Esophagus squamous epithelium (tissue), 4 donors: ENCODE data around the gene PNO1.

Experiments used
- POLR2A ChIP-seq, 4 donors: fragments of 450-650 bp; IDR thresholded peaks; one replicate each; pipeline ENCODE4 v1.6.1; 2017; ENCODE audit warnings: antibody characterized with exemption in 4 of 4, mild to moderate bottlenecking in 4 of 4, moderate library complexity in 3 of 4
- TF ChIP-seq, protein P1 (sequence below), 6 experiments: fragments of 450-650 bp in 4 of 6; fragments of 200-600 bp in 2 of 6; sonication (generic) in 2 of 6; IDR thresholded peaks; one replicate each; pipeline ENCODE4 v1.5.1; 2016 to 2019; ENCODE audit warnings: antibody characterized with exemption in 6 of 6, mild to moderate bottlenecking in 4 of 6, moderate library complexity in 4 of 6

GRCh38 chr2:68225119-68225632 is 67.5 kb downstream of the PNO1 start:
- TF ChIP-seq, protein P1, sequence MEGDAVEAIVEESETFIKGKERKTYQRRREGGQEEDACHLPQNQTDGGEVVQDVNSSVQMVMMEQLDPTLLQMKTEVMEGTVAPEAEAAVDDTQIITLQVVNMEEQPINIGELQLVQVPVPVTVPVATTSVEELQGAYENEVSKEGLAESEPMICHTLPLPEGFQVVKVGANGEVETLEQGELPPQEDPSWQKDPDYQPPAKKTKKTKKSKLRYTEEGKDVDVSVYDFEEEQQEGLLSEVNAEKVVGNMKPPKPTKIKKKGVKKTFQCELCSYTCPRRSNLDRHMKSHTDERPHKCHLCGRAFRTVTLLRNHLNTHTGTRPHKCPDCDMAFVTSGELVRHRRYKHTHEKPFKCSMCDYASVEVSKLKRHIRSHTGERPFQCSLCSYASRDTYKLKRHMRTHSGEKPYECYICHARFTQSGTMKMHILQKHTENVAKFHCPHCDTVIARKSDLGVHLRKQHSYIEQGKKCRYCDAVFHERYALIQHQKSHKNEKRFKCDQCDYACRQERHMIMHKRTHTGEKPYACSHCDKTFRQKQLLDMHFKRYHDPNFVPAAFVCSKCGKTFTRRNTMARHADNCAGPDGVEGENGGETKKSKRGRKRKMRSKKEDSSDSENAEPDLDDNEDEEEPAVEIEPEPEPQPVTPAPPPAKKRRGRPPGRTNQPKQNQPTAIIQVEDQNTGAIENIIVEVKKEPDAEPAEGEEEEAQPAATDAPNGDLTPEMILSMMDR (IDR thresholded peaks at IDR 0.05) = peak in 1 of 6 experiments; percentile 17
- TF ChIP-seq POLR2A (IDR thresholded peaks at IDR 0.05) = no peak
